WTC11 (cell line): ENCODE measurements around the gene DACT1. TPM values are rescaled to one million over a fixed set of nuclear protein-coding genes. Genes with fewer than 3 reads are reported as not detected.

Experiments used
- ATAC-seq: fragments of 200-7000 bp; cut with Tn5 transposase; 2 replicates; pipeline ENCODE4 v1.10.0; 2021; ENCODE audit warnings: mild to moderate bottlenecking, moderate library complexity
- CTCF ChIA-PET: fragments of 300-600 bp; sonication (Branson Sonifier 250); formaldehyde crosslinking; loops from one replicate; lab custom pipeline; 2021; ENCODE audit warnings: antibody characterized with exemption; lab: Charles Lee
- POLR2A ChIA-PET: fragments of 350-600 bp; sonication (Branson Sonifier 250); formaldehyde crosslinking; loops from one replicate; lab custom pipeline; 2021; ENCODE audit warnings: antibody characterized with exemption; lab: Charles Lee
- DNase-seq: peaks from one replicate; pipeline ENCODE4 v3.0.0; 2021; ENCODE audit warnings: low spot score
- H3K27ac Mint-ChIP-seq: 2 replicates; pipeline ENCODE4 v1.8.0; 2021; ENCODE audit warnings: mixed read lengths
- H3K27me3 Mint-ChIP-seq: 2 replicates; pipeline ENCODE4 v1.8.0; 2021; ENCODE audit warnings: low read depth, mild to moderate bottlenecking, moderate library complexity, mixed read lengths
- H3K36me3 Mint-ChIP-seq: 2 replicates; pipeline ENCODE4 v1.8.0; 2021; ENCODE audit warnings: mixed read lengths
- H3K4me1 Mint-ChIP-seq: 2 replicates; pipeline ENCODE4 v1.8.0; 2022; ENCODE audit warnings: mixed read lengths
- H3K4me3 Mint-ChIP-seq: 2 replicates; pipeline ENCODE4 v1.8.0; 2021; ENCODE audit warnings: mild to moderate bottlenecking, moderate library complexity, mixed read lengths
- H3K9me3 Mint-ChIP-seq: 2 replicates; pipeline ENCODE4 v1.8.0; 2021; ENCODE audit warnings: mixed read lengths
- ATF2 ChIP-seq: sonication (generic); formaldehyde crosslinking; IDR thresholded peaks from 2 replicates; pipeline ENCODE4 v1.8.1; 2022; ENCODE audit warnings: low read depth, missing genetic modification reagents, borderline replicate concordance
- ATF6 ChIP-seq: sonication (generic); formaldehyde crosslinking; IDR thresholded peaks from 2 replicates; pipeline ENCODE4 v1.8.1; 2023; ENCODE audit warnings: mild to moderate bottlenecking, missing genetic modification reagents
- E2F4 ChIP-seq: sonication (generic); formaldehyde crosslinking; IDR thresholded peaks from 2 replicates; pipeline ENCODE4 v1.8.1; 2022; ENCODE audit warnings: low read depth, mild to moderate bottlenecking, moderate library complexity, missing genetic modification reagents, borderline replicate concordance
- ERG ChIP-seq: fragments of 250-450 bp; sonication (Bioruptor Pico); IDR thresholded peaks from 2 replicates; pipeline ENCODE4 v1.8.0; 2021; ENCODE audit warnings: mild to moderate bottlenecking
- ESRRA ChIP-seq: sonication (generic); formaldehyde crosslinking; IDR thresholded peaks from 2 replicates; pipeline ENCODE4 v1.8.1; 2022; ENCODE audit warnings: mild to moderate bottlenecking, missing genetic modification reagents, borderline replicate concordance
- FOXJ3 ChIP-seq: sonication (generic); formaldehyde crosslinking; IDR thresholded peaks from 2 replicates; pipeline ENCODE4 v1.9.0; 2021; ENCODE audit warnings: missing genetic modification reagents, mild to moderate bottlenecking, borderline replicate concordance
- KAT7 ChIP-seq: sonication (generic); formaldehyde crosslinking; IDR thresholded peaks from 2 replicates; pipeline ENCODE4 v1.8.1; 2023; ENCODE audit warnings: missing genetic modification reagents, mild to moderate bottlenecking, borderline replicate concordance
- NR2C2 ChIP-seq: sonication (generic); formaldehyde crosslinking; IDR thresholded peaks from 2 replicates; pipeline ENCODE4 v1.8.0; 2022; ENCODE audit warnings: mild to moderate bottlenecking, missing genetic modification reagents
- PRRX2 ChIP-seq: fragments of 250-450 bp; sonication (Bioruptor Pico); IDR thresholded peaks from 2 replicates; pipeline ENCODE4 v1.8.0; 2021; ENCODE audit warnings: mild to moderate bottlenecking
- STAT6 ChIP-seq: sonication (generic); formaldehyde crosslinking; conservative IDR thresholded peaks from 2 replicates; pipeline ENCODE4 v1.8.1; 2023; ENCODE audit warnings: mild to moderate bottlenecking, low read depth, missing genetic modification reagents, moderate library complexity
- ZMAT4 ChIP-seq: fragments of 250-450 bp; sonication (Bioruptor Pico); IDR thresholded peaks from 2 replicates; pipeline ENCODE4 v1.9.0; 2021; ENCODE audit warnings: mild to moderate bottlenecking
- total RNA-seq: library from RNA; stranded (reverse); gene quantifications from 3 replicates; pipeline ENCODE4 v1.2.3, GENCODE V29; 2021
- TF ChIP-seq, protein P1 (sequence below): sonication (generic); formaldehyde crosslinking; IDR thresholded peaks from 2 replicates; pipeline ENCODE4 v1.8.1; 2022; ENCODE audit warnings: mild to moderate bottlenecking, moderate library complexity, missing genetic modification reagents
- TF ChIP-seq, protein P2 (sequence below): sonication (generic); formaldehyde crosslinking; IDR thresholded peaks from 2 replicates; pipeline ENCODE4 v1.8.1; 2023; ENCODE audit warnings: mild to moderate bottlenecking, missing genetic modification reagents, borderline replicate concordance
- TF ChIP-seq, protein P3 (sequence below): sonication (generic); formaldehyde crosslinking; IDR thresholded peaks from 2 replicates; pipeline ENCODE4 v1.8.0; 2022; ENCODE audit warnings: missing genetic modification reagents

DACT1 gene
- total RNA-seq, 1 experiment from 2014 or later = 21.2 TPM

DNA sequence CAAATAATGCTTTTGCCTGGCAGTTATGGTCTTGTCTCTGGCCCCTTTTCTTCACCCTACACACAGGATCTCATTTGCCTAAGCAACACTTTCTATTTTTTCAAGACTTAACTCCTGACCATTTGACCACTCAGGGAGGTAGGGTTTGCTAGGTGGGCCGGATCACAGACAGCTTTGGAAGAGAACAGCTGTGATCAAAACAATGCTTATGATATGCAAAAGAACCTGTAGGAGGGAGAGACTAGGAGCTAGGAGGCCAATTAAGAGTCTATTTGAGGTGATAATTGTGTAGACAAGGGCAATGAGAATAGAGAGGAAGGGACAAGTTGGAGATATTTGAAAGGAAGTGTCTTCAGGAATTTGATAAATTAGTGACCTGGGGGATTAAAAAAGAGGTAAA lies 12.3 kb upstream of the DACT1 start (continued):
- TF ChIP-seq, protein P1, sequence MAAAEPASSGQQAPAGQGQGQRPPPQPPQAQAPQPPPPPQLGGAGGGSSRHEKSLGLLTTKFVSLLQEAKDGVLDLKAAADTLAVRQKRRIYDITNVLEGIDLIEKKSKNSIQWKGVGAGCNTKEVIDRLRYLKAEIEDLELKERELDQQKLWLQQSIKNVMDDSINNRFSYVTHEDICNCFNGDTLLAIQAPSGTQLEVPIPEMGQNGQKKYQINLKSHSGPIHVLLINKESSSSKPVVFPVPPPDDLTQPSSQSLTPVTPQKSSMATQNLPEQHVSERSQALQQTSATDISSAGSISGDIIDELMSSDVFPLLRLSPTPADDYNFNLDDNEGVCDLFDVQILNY (CRISPR knock-in tag) = no peak
- no peak for TF ChIP-seq ESRRA (CRISPR knock-in tag)
- TF ChIP-seq, all 79 proteins: peak for 3

DNA sequence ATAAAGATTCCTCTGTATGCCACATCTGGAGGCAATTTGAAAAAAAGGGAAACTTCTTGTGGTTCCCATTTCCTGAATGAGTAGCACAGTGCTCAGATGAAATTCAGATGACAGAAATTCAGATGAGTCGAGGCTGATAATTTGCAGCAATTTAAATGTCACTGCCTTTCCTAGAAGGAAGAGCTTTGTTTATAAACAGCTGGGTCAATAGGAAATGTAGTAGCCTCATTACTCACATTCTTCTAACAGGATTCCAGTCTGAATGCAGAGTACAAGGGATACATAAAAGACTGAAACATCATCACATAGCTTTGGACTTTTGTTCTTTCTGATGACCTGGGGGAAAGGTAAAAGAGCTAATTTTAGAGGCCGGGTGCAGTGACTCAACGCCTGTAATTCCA lies 11.3 kb upstream of the DACT1 start:
- Mint-ChIP-seq H3K27ac (peak overlapping the region; percentile 82), H3K36me3 (no peaks in the 10 kb centered on the region), H3K9me3 (no peaks in the 10 kb centered on the region), H3K27me3 (peaks cover 20% of the 10 kb centered on the region), H3K4me1 (peaks cover 84% of the 10 kb centered on the region), H3K4me3 (no peak overlapping the region)
- TF ChIP-seq ATF6 = no peak
- no peak for TF ChIP-seq FOXJ3 (CRISPR knock-in tag)
- TF ChIP-seq, protein P2, sequence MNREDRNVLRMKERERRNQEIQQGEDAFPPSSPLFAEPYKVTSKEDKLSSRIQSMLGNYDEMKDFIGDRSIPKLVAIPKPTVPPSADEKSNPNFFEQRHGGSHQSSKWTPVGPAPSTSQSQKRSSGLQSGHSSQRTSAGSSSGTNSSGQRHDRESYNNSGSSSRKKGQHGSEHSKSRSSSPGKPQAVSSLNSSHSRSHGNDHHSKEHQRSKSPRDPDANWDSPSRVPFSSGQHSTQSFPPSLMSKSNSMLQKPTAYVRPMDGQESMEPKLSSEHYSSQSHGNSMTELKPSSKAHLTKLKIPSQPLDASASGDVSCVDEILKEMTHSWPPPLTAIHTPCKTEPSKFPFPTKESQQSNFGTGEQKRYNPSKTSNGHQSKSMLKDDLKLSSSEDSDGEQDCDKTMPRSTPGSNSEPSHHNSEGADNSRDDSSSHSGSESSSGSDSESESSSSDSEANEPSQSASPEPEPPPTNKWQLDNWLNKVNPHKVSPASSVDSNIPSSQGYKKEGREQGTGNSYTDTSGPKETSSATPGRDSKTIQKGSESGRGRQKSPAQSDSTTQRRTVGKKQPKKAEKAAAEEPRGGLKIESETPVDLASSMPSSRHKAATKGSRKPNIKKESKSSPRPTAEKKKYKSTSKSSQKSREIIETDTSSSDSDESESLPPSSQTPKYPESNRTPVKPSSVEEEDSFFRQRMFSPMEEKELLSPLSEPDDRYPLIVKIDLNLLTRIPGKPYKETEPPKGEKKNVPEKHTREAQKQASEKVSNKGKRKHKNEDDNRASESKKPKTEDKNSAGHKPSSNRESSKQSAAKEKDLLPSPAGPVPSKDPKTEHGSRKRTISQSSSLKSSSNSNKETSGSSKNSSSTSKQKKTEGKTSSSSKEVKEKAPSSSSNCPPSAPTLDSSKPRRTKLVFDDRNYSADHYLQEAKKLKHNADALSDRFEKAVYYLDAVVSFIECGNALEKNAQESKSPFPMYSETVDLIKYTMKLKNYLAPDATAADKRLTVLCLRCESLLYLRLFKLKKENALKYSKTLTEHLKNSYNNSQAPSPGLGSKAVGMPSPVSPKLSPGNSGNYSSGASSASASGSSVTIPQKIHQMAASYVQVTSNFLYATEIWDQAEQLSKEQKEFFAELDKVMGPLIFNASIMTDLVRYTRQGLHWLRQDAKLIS (CRISPR knock-in tag) = no peak
- no peak for TF ChIP-seq ATF2 (CRISPR knock-in tag)
- no peak for TF ChIP-seq KAT7
- TF ChIP-seq, protein P3, sequence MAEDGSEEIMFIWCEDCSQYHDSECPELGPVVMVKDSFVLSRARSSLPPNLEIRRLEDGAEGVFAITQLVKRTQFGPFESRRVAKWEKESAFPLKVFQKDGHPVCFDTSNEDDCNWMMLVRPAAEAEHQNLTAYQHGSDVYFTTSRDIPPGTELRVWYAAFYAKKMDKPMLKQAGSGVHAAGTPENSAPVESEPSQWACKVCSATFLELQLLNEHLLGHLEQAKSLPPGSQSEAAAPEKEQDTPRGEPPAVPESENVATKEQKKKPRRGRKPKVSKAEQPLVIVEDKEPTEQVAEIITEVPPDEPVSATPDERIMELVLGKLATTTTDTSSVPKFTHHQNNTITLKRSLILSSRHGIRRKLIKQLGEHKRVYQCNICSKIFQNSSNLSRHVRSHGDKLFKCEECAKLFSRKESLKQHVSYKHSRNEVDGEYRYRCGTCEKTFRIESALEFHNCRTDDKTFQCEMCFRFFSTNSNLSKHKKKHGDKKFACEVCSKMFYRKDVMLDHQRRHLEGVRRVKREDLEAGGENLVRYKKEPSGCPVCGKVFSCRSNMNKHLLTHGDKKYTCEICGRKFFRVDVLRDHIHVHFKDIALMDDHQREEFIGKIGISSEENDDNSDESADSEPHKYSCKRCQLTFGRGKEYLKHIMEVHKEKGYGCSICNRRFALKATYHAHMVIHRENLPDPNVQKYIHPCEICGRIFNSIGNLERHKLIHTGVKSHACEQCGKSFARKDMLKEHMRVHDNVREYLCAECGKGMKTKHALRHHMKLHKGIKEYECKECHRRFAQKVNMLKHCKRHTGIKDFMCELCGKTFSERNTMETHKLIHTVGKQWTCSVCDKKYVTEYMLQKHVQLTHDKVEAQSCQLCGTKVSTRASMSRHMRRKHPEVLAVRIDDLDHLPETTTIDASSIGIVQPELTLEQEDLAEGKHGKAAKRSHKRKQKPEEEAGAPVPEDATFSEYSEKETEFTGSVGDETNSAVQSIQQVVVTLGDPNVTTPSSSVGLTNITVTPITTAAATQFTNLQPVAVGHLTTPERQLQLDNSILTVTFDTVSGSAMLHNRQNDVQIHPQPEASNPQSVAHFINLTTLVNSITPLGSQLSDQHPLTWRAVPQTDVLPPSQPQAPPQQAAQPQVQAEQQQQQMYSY = no peak
- TF ChIP-seq ZMAT4 = no peak
- TF ChIP-seq ERG (CRISPR knock-in tag) = no peak
- no peak for TF ChIP-seq STAT6 (CRISPR knock-in tag)
- TF ChIP-seq NR2C2 (CRISPR knock-in tag) = no peak
- no peak for TF ChIP-seq E2F4 (CRISPR knock-in tag)
- TF ChIP-seq PRRX2 (CRISPR knock-in tag) = no peak
- ChIA-PET POLR2A (no interaction called here), CTCF (interaction anchor here (0.7 to 4.0 kb wide), 4 partner anchors 12 to 286 kb away, joined by 3 to 33 read pairs (median 6); partner anchors contain the start of gene DACT1)
- ATAC-seq (no peak), DNase-seq (no peak)
